H1 (cell line): ENCODE results near the gene BTBD8. TPM values are rescaled to one million over a fixed set of nuclear protein-coding genes. Genes with fewer than 3 reads are reported as not detected.

Experiments used
- CTCF ChIA-PET: fragments of 300-600 bp; sonication (Branson Sonifier 250); formaldehyde crosslinking; loops from one replicate; lab custom pipeline; 2021; ENCODE audit not compliant: partially characterized antibody; lab: Charles Lee
- POLR2A ChIA-PET: fragments of 300-600 bp; sonication (Branson Sonifier 250); formaldehyde crosslinking; loops from one replicate; lab custom pipeline; 2021; ENCODE audit warnings: inconsistent platforms; ENCODE audit not compliant: partially characterized antibody; lab: Charles Lee
- DNase-seq, 2 experiments: peaks; one replicate each; pipeline versions ENCODE4 v3.0.0 to v3.0.0-alpha.2; 2010 to 2022; ENCODE audit warnings: low spot score in 2 of 2, low read depth in 1 of 2, mixed read lengths in 1 of 2
- FAIRE-seq: peaks from 2 replicates; lab custom pipeline; 2011; peaks lifted over from hg19 to GRCh38; lab: Jason Lieb, UNC
- H2AFZ ChIP-seq: 2 replicates; pipeline ENCODE4 v1.8.1; 2012; ENCODE audit warnings: low read length, inconsistent platforms
- H2AK5ac ChIP-seq: 2 replicates; pipeline ENCODE4 v1.6.1; 2013; ENCODE audit warnings: low read depth, low read length
- H2BK120ac ChIP-seq: replicated peaks from 2 replicates; pipeline ENCODE3; 2013; ENCODE audit warnings: low read depth, low read length, inconsistent platforms
- H2BK12ac ChIP-seq: 2 replicates; pipeline ENCODE4 v1.6.1; 2013; ENCODE audit warnings: low read depth, low read length
- H2BK15ac ChIP-seq: 2 replicates; pipeline ENCODE4 v1.6.1; 2013; ENCODE audit warnings: low read length
- H2BK20ac ChIP-seq: 2 replicates; pipeline ENCODE4 v1.6.1; 2013; ENCODE audit warnings: low read length
- H2BK5ac ChIP-seq: 2 replicates; pipeline ENCODE4 v1.6.1; 2013; ENCODE audit warnings: low read depth, low read length
- H3K14ac ChIP-seq: 2 replicates; pipeline ENCODE4 v1.6.1; 2013; ENCODE audit warnings: inconsistent platforms; ENCODE audit not compliant: insufficient read length
- H3K18ac ChIP-seq: 2 replicates; pipeline ENCODE4 v1.6.1; 2013; ENCODE audit warnings: low read length; ENCODE audit errors: extremely low read depth
- H3K23ac ChIP-seq: 2 replicates; pipeline ENCODE4 v1.6.1; 2013; ENCODE audit warnings: inconsistent platforms; ENCODE audit not compliant: insufficient read length
- H3K23me2 ChIP-seq: 2 replicates; pipeline ENCODE4 v1.6.1; 2013; ENCODE audit warnings: low read depth, low read length
- H3K27ac ChIP-seq: 2 replicates; pipeline ENCODE4 v1.6.1; 2011; ENCODE audit warnings: low read depth, low read length, inconsistent platforms
- H3K27me3 ChIP-seq, 4 experiments: replicated peaks in 1 of 4; 1 replicate in 1 of 4; 2 replicates in 3 of 4; pipeline versions ENCODE4 v1.6.1 to v1.8.1; 2011 to 2013; ENCODE audit warnings: low read length in 3 of 4, mild to moderate bottlenecking in 3 of 4, inconsistent platforms in 2 of 4, mixed read lengths in 2 of 4, moderate library complexity in 1 of 4; ENCODE audit not compliant: control insufficient read depth in 3 of 4, insufficient read depth in 3 of 4; ENCODE audit errors: extremely low read depth in 1 of 4
- H3K36me3 ChIP-seq, 4 experiments: 2 replicates each; pipeline versions ENCODE4 v1.6.1 to v1.8.1; 2011 to 2013; ENCODE audit warnings: mild to moderate bottlenecking in 4 of 4, low read length in 3 of 4, moderate library complexity in 2 of 4, control low read depth in 1 of 4, inconsistent platforms in 1 of 4; ENCODE audit not compliant: insufficient read depth in 4 of 4, control insufficient read depth in 2 of 4
- H3K4ac ChIP-seq: replicated peaks from 2 replicates; pipeline ENCODE3; 2013; ENCODE audit warnings: low read length, low read depth, mixed read lengths, inconsistent platforms; ENCODE audit not compliant: insufficient read length
- H3K4me1 ChIP-seq, 4 experiments: replicated peaks in 1 of 4; 1 replicate in 1 of 4; 2 replicates in 3 of 4; pipeline versions ENCODE4 v1.6.1 to v1.8.1; 2011 to 2013; ENCODE audit warnings: low read length in 3 of 4, inconsistent platforms in 2 of 4, mixed read lengths in 1 of 4; ENCODE audit not compliant: insufficient read depth in 4 of 4, control insufficient read depth in 3 of 4
- H3K4me2 ChIP-seq, 2 experiments: 2 replicates each; pipeline versions ENCODE4 v1.6.1 to v1.8.1; 2011 to 2013; ENCODE audit warnings: low read depth in 2 of 2, low read length in 2 of 2, control low read depth in 1 of 2, inconsistent platforms in 1 of 2, mild to moderate bottlenecking in 1 of 2; ENCODE audit not compliant: insufficient read depth in 1 of 2
- H3K4me3 ChIP-seq, 4 experiments: fragments of 200-600, 300-600 bp in 1 of 4; sonication (generic), shearing (Covaris generic), sonication (Bioruptor Twin) in 1 of 4; 2 replicates each; pipeline versions ENCODE4 v1.5.1 to v1.8.1; 2011 to 2016; ENCODE audit warnings: low read length in 4 of 4, low read depth in 3 of 4, control low read depth in 2 of 4, inconsistent platforms in 2 of 4, mild to moderate bottlenecking in 2 of 4, mixed read lengths in 1 of 4, moderate library complexity in 1 of 4; ENCODE audit not compliant: insufficient read depth in 2 of 4; ENCODE audit errors: extremely low read depth in 1 of 4
- H3K56ac ChIP-seq: replicated peaks from 2 replicates; pipeline ENCODE3; 2013; ENCODE audit warnings: low read depth, mild to moderate bottlenecking, mixed read lengths, low read length, inconsistent platforms; ENCODE audit not compliant: insufficient read length
- H3K79me1 ChIP-seq: 2 replicates; pipeline ENCODE4 v1.6.1; 2013; ENCODE audit warnings: low read depth, low read length, control low read depth
- H3K79me2 ChIP-seq, 2 experiments: 2 replicates each; pipeline versions ENCODE4 v1.6.1 to v1.8.1; 2012 to 2013; ENCODE audit warnings: low read length in 2 of 2, mild to moderate bottlenecking in 2 of 2, inconsistent platforms in 1 of 2; ENCODE audit not compliant: insufficient read depth in 2 of 2, control insufficient read depth in 1 of 2
- H3K9ac ChIP-seq, 4 experiments: replicated peaks in 1 of 4; 1 replicate in 1 of 4; 2 replicates in 3 of 4; pipeline versions ENCODE4 v1.6.1 to v1.8.1; 2011 to 2013; ENCODE audit warnings: low read depth in 3 of 4, low read length in 3 of 4, control low read depth in 2 of 4, mild to moderate bottlenecking in 2 of 4, moderate library complexity in 2 of 4, inconsistent platforms in 1 of 4; ENCODE audit errors: extremely low read depth in 1 of 4
- H3K9me3 ChIP-seq, 2 experiments: 2 replicates each; pipeline versions ENCODE4 v1.6.1 to v1.8.1; 2012 to 2013; ENCODE audit warnings: mild to moderate bottlenecking in 2 of 2, moderate library complexity in 2 of 2, control low read depth in 1 of 2, inconsistent platforms in 1 of 2, low read depth in 1 of 2, low read length in 1 of 2, mixed read lengths in 1 of 2; ENCODE audit not compliant: insufficient read depth in 2 of 2
- H4K20me1 ChIP-seq, 2 experiments: replicated peaks in 1 of 2; 2 replicates each; pipeline versions ENCODE3 to v1.8.1; 2011 to 2013; ENCODE audit warnings: inconsistent platforms in 2 of 2, low read length in 2 of 2, mild to moderate bottlenecking in 1 of 2; ENCODE audit not compliant: insufficient read depth in 2 of 2, control insufficient read depth in 1 of 2
- H4K5ac ChIP-seq: 2 replicates; pipeline ENCODE4 v1.6.1; 2013; ENCODE audit warnings: low read length, low read depth, mixed read lengths, inconsistent platforms; ENCODE audit not compliant: insufficient read length
- H4K8ac ChIP-seq: 2 replicates; pipeline ENCODE4 v1.8.0; 2013; ENCODE audit warnings: mild to moderate bottlenecking, moderate library complexity, low read length, inconsistent platforms; ENCODE audit not compliant: insufficient read depth; ENCODE audit errors: extremely low read depth
- H4K91ac ChIP-seq: replicated peaks from 2 replicates; pipeline ENCODE3; 2013; ENCODE audit warnings: low read length, mixed read lengths, inconsistent platforms; ENCODE audit not compliant: insufficient read length
- CBX8 ChIP-seq: fragments of 300-800, 300-1000 bp; sonication (generic); IDR thresholded peaks from 2 replicates; pipeline ENCODE4 v1.7.1; 2016; ENCODE audit warnings: low read depth, low read length, borderline replicate concordance
- CREB1 ChIP-seq: IDR thresholded peaks from 2 replicates; pipeline ENCODE4 v1.6.1; 2012; ENCODE audit warnings: inconsistent platforms
- CTBP2 ChIP-seq: IDR thresholded peaks from 2 replicates; pipeline ENCODE4 v1.7.0; 2011; ENCODE audit warnings: borderline replicate concordance, mild to moderate bottlenecking, moderate library complexity, mixed read lengths, low read length; ENCODE audit not compliant: insufficient read depth, insufficient read length
- HDAC2 ChIP-seq, 2 experiments: fragments of 300-600 bp in 1 of 2; sonication (generic) in 1 of 2; IDR thresholded peaks; 2 replicates each; pipeline ENCODE4 v1.6.1; 2011 to 2012; ENCODE audit warnings: low read depth in 2 of 2, low read length in 2 of 2, mild to moderate bottlenecking in 2 of 2, moderate library complexity in 2 of 2, borderline replicate concordance in 1 of 2, inconsistent platforms in 1 of 2
- KDM5A ChIP-seq: fragments of 200-600 bp; IDR thresholded peaks from 2 replicates; pipeline ENCODE4 v1.7.1; 2012; ENCODE audit warnings: mild to moderate bottlenecking, low read length, inconsistent platforms, mixed read lengths
- NANOG ChIP-seq: IDR thresholded peaks from 2 replicates; pipeline ENCODE4 v1.6.1; 2011; ENCODE audit warnings: low read length, low read depth, mild to moderate bottlenecking, inconsistent platforms; ENCODE audit not compliant: insufficient read depth, poor library complexity, severe bottlenecking
- SIN3A ChIP-seq, 2 experiments: IDR thresholded peaks in 1 of 2; conservative IDR thresholded peaks in 1 of 2; 2 replicates each; pipeline ENCODE4 v1.6.1; 2011 to 2012; ENCODE audit warnings: low read length in 2 of 2, improper control_type of control experiment in 1 of 2, low read depth in 1 of 2, mild to moderate bottlenecking in 1 of 2
- SP1 ChIP-seq: IDR thresholded peaks from 2 replicates; pipeline ENCODE4 v1.6.1; 2011; ENCODE audit warnings: low read depth, low read length
- SP2 ChIP-seq: IDR thresholded peaks from 2 replicates; pipeline ENCODE4 v1.6.1; 2012; ENCODE audit warnings: mild to moderate bottlenecking, low read length, inconsistent platforms
- SRF ChIP-seq: IDR thresholded peaks from 2 replicates; pipeline ENCODE4 v1.6.1; 2011; ENCODE audit warnings: mild to moderate bottlenecking, low read depth, low read length, moderate library complexity
- TAF1 ChIP-seq: IDR thresholded peaks from 2 replicates; pipeline ENCODE4 v1.6.1; 2011; ENCODE audit warnings: mild to moderate bottlenecking, low read depth, low read length
- TBP ChIP-seq: IDR thresholded peaks from 2 replicates; pipeline ENCODE4 v1.6.1; 2011; ENCODE audit warnings: low read depth, low read length, improper control_type of control experiment
- YY1 ChIP-seq: IDR thresholded peaks from 2 replicates; pipeline ENCODE4 v1.6.1; 2011; ENCODE audit warnings: low read depth, mild to moderate bottlenecking, low read length
- WGBS, 2 experiments: shearing (Covaris generic) in 1 of 2; methylation state at CpG; one replicate each; pipeline versions ENCODE4 v1.1.6 to v1.1.7; 2013 to 2015; ENCODE audit warnings: low lambda C conversion rate in 2 of 2, mixed read lengths in 2 of 2, inconsistent platforms in 1 of 2, low coverage in 1 of 2, missing lambda C conversion rate in 1 of 2; ENCODE audit not compliant: insufficient replicate concordance in 2 of 2, insufficient coverage in 1 of 2, insufficient read length in 1 of 2; ENCODE audit errors: extremely low coverage in 1 of 2, missing lambda C conversion rate in 1 of 2; 5-methylcytosine and 5-hydroxymethylcytosine counted together
- polyA plus RNA-seq, 7 experiments: library from polyadenylated mRNA; depleted of rRNA in 3 of 7; stranded (reverse) in 5 of 7; unstranded in 2 of 7; fragments of >200 nt in 5 of 7; fragments of 200-250 nt in 2 of 7; gene quantifications; 1 replicate in 5 of 7; 2 replicates in 1 of 7; 4 replicates in 1 of 7; pipeline versions ENCODE4 v1.2.1 to v1.2.3, GENCODE V29; 2011 to 2013; ENCODE audit warnings: missing spikeins in 2 of 7, mixed read lengths in 2 of 7
- total RNA-seq: library from RNA; stranded (reverse); fragmentation: NEBNext Ultra II Directional; extraction: Animal tissue kit (Norgen Biotek cat#: 25700); gene quantifications from 2 replicates; pipeline ENCODE4 v1.2.1, GENCODE V29; 2021
- TF ChIP-seq, protein P1 (sequence below): IDR thresholded peaks from 2 replicates; pipeline ENCODE4 v1.6.1; 2011; ENCODE audit warnings: low read length, improper control_type of control experiment

BTBD8 gene
- total and polyA plus RNA-seq, 2 of the 8 experiments (the other 6 are each of a cell fraction or from before 2014, with no cell fraction given), result 0.44 to 2.5 TPM

GRCh38 chr1:92136341-92136740 lies 56.2 kb downstream of the BTBD8 start:
- no peaks in the 10 kb centered on the region for H4K20me1 ChIP-seq
- TF ChIP-seq TBP (no peak), NANOG (no peak), HDAC2 (IDR thresholded peaks at IDR 0.05; ENCODE audit: borderline replicate concordance in 1 of 2, low read depth in 2 of 2, low read length in 2 of 2) (no peak), CTBP2 (no peak), KDM5A (no peak), SIN3A (conservative IDR thresholded peaks at IDR 0.05 in 1 of 2, IDR thresholded peaks at IDR 0.05 in 1 of 2; ENCODE audit: low read depth in 1 of 2, low read length in 2 of 2) (no peak), SP2 (no peak), SP1 (no peak), CREB1 (no peak), CBX8 (no peak), SRF (no peak), YY1 (no peak), TAF1 (no peak)
- TF ChIP-seq, protein P1, sequence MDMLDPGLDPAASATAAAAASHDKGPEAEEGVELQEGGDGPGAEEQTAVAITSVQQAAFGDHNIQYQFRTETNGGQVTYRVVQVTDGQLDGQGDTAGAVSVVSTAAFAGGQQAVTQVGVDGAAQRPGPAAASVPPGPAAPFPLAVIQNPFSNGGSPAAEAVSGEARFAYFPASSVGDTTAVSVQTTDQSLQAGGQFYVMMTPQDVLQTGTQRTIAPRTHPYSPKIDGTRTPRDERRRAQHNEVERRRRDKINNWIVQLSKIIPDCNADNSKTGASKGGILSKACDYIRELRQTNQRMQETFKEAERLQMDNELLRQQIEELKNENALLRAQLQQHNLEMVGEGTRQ, result no peak

More at GRCh38 chr1:92136341-92136740, 56.2 kb downstream of the BTBD8 start:
- no peak overlapping the region for H3K4me2 ChIP-seq
- H2BK15ac ChIP-seq, result no peak overlapping the region
- 87% methylated on average over 2 of the region's 2 CpGs; no CpG with 5 or more reads in 1 of the 2 experiments for WGBS, 2 experiments
- no peak overlapping the region for H3K4me3 ChIP-seq
- H3K27ac ChIP-seq, result no peak overlapping the region
- no peak overlapping the region for H4K91ac ChIP-seq
- H3K9me3 ChIP-seq, result no peaks in the 10 kb centered on the region
- H3K79me2 ChIP-seq, result no peaks in the 10 kb centered on the region
- no peaks in the 10 kb centered on the region for H3K36me3 ChIP-seq
- no peak for FAIRE-seq
- H3K79me1 ChIP-seq, result no peaks in the 10 kb centered on the region
- no peak overlapping the region for H3K23ac ChIP-seq
- H4K5ac ChIP-seq, result no peak overlapping the region
- no peaks in the 10 kb centered on the region for H3K23me2 ChIP-seq
- H2BK20ac ChIP-seq, result no peak overlapping the region
- no peak overlapping the region for H4K8ac ChIP-seq
- no peak overlapping the region for H3K14ac ChIP-seq
- no peak overlapping the region for H3K18ac ChIP-seq
- H3K27me3 ChIP-seq, result no peaks in the 10 kb centered on the region
- ChIA-PET POLR2A (no interaction called here), CTCF (no interaction called here)
- DNase-seq, result no peak
- H3K4me1 ChIP-seq, result no peaks in the 10 kb centered on the region
- no peak overlapping the region for H3K9ac ChIP-seq
- H3K56ac ChIP-seq, result no peak overlapping the region
- no peak overlapping the region for H2BK12ac ChIP-seq
- H2BK120ac ChIP-seq, result no peak overlapping the region
- no peak overlapping the region for H2AK5ac ChIP-seq
- H2BK5ac ChIP-seq, result no peak overlapping the region
- no peak overlapping the region for H3K4ac ChIP-seq
- no peak overlapping the region for H2AFZ ChIP-seq
